ENCODE measurements around the gene ACTR1B.
"Not testable (repeated sequence)": the region's sequence is repeated elsewhere in the genome, so short reads cannot be mapped to it uniquely, and the experiment has no call there.

ACTR1B gene

GRCh38 chr2:97608745-97609144 is 55.1 kb downstream of the ACTR1B start:
- not testable (repeated sequence) for DNase-seq

Measured in right forelimb (tissue), 1 donor.